ENCODE results near the gene DNM3. TPM values are rescaled to one million over a fixed set of nuclear protein-coding genes. Genes with fewer than 3 reads are reported as not detected.
"Not testable (repeated sequence)": the region's sequence is repeated elsewhere in the genome, so short reads cannot be mapped to it uniquely, and the experiment has no call there.

DNM3 gene
- total and polyA plus RNA-seq, 4 donors: 2.6 to 16.2 (median 5.1) TPM; not detected in 1

DNA sequence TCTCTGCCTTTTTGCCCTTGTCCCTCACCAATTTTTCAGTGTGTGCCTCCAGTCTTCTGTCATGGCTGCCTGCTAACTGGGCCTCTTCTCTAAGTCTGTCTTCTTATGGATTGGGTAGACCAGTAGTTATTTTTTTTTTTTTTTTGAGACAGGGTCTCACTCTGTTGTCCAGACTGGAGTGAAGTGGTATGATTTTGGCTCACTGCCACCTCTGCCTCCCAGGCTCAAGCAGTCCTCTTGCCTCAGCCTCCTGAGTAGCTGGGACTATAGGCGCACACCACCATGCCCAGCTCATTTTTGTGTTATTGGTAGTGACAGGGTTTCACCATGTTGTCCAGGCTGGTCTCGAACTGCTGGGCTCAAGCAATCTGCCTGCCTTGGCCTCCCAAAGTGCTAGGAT is 41.6 kb upstream of the DNM3 start:
- not testable (repeated sequence) for H3K4me3 ChIP-seq (ENCODE audit: low read length in 2 of 2); H3K4me1 ChIP-seq (ENCODE audit: control insufficient read depth in 1 of 2, insufficient read depth in 2 of 2, low read length in 2 of 2); DNase-seq; H3K27ac ChIP-seq (ENCODE audit: low read depth in 1 of 2, low read length in 2 of 2); H3K9me3 ChIP-seq (ENCODE audit: control insufficient read depth, low read length); ATAC-seq (ENCODE audit: low FRiP score); H3K27me3 ChIP-seq (ENCODE audit: control insufficient read depth in 1 of 2, insufficient read depth in 2 of 2, low read length in 1 of 2)
- H3K36me3 ChIP-seq (ENCODE audit: control insufficient read depth in 1 of 2, insufficient read depth in 2 of 2, low read length in 1 of 2): peaks cover 6 to 18% of the 10 kb centered on the region in 2 donors
- 96 to 100% methylated on average over 2 of the region's 2 CpGs for WGBS, 2 donors
- intact Hi-C loops (cut with DNase I): loop anchor here (2.0 to 10.0 kb wide), 3 partner anchors 183 to 645 kb away; partner anchors contain the start of gene PIGC (in 1 of the 2)

DNA sequence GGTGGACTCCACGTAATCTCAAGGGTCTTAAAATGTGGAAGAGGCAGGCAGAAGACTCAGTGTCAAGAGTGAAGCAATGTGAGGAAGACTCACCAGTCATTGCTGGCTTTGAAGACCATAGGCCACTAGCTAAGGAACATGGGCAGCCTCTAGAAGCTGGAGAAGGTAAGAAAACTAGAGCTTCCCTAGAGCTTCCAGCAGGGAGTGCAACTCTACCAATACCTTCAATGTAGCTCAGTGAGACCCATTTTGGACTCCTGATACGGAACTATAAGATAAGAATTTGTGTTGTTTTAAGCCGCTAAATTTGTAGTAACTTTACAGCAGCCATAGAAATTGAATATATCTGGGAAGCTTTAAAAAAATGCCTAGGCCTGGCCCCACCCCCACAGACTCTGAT is 41.0 kb upstream of the DNM3 start:
- DNase-seq (no peak), ATAC-seq (ENCODE audit: low FRiP score) (no peak)
- H3K27ac ChIP-seq (ENCODE audit: low read depth in 1 of 2, low read length in 2 of 2): no peak overlapping the region
- intact Hi-C loops (cut with DNase I): loop anchor here (2.0 to 10.0 kb wide), 3 partner anchors 182 to 644 kb away; partner anchors contain the start of gene PIGC (in 1 of the 2)
- peaks cover under 1% of the 10 kb centered on the region for H3K9me3 ChIP-seq (ENCODE audit: control insufficient read depth, low read length)
- WGBS, 2 donors: 77 to 81% methylated on average over 3 of the region's 3 CpGs
- H3K4me1 ChIP-seq (ENCODE audit: control insufficient read depth in 1 of 2, insufficient read depth in 2 of 2, low read length in 2 of 2): no peaks in the 10 kb centered on the region
- no peaks in the 10 kb centered on the region for H3K27me3 ChIP-seq (ENCODE audit: control insufficient read depth in 1 of 2, insufficient read depth in 2 of 2, low read length in 1 of 2)
- H3K4me3 ChIP-seq (ENCODE audit: low read length in 2 of 2): no peak overlapping the region
- peaks cover 4 to 17% of the 10 kb centered on the region in 2 donors for H3K36me3 ChIP-seq (ENCODE audit: control insufficient read depth in 1 of 2, insufficient read depth in 2 of 2, low read length in 1 of 2)

DNA sequence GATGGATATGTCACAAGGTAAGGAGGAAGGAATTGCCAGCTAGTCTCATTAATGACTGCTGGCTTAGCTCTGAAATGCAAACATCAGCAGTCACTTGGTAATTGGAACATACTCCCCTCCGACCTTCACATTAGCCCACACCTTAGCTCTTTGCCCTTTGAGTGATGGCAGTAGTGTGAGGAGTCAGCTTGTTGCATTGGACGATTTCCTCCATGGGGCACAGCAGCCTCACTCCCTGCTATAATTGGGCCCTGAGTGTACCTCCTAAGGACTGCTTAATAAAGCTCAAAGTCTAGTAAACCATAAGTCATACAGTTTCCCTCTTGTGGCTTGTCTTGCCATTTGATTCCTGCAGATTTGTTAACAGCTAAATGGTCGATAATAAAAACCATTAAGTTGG is 40.4 kb upstream of the DNM3 start:
- H3K27me3 ChIP-seq (ENCODE audit: control insufficient read depth in 1 of 2, insufficient read depth in 2 of 2, low read length in 1 of 2): no peaks in the 10 kb centered on the region
- H3K27ac ChIP-seq (ENCODE audit: low read depth in 1 of 2, low read length in 2 of 2): no peak overlapping the region
- no peak for ATAC-seq (ENCODE audit: low FRiP score)
- no peaks in the 10 kb centered on the region for H3K9me3 ChIP-seq (ENCODE audit: control insufficient read depth, low read length)
- H3K4me3 ChIP-seq (ENCODE audit: low read length in 2 of 2): no peak overlapping the region
- WGBS, 2 donors: 70 to 80% methylated on average over 3 of the region's 3 CpGs
- DNase-seq: no peak
- H3K36me3 ChIP-seq (ENCODE audit: control insufficient read depth in 1 of 2, insufficient read depth in 2 of 2, low read length in 1 of 2): peaks cover 0 to 16% of the 10 kb centered on the region in 2 donors
- H3K4me1 ChIP-seq (ENCODE audit: control insufficient read depth in 1 of 2, insufficient read depth in 2 of 2, low read length in 2 of 2): no peaks in the 10 kb centered on the region
- intact Hi-C loops (cut with DNase I): loop anchor here (2.0 to 10.0 kb wide), 3 partner anchors 182 to 644 kb away; partner anchors contain the start of gene PIGC (in 1 of the 2)

DNA sequence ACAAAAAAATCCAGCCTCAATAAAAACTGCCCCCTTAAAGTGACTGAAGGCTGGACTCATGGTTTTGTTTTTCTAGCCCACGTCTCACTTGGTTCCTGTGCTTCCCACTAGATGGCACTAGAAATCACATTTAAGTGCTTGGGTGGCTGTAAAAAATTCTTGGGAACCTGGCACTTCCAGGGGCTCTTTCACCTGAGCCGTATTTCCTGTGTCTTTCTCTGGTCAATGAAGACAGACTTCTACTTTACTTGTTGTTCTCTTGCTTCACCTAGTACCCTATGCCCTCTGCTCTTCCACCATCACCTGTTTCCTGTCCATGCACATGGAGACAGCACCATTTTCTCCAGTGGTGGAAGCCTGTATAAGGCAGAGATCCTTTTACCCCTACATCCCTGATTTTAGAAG is 39.8 kb upstream of the DNM3 start:
- Histone ChIP-seq H3K36me3 (ENCODE audit: control insufficient read depth in 1 of 2, insufficient read depth in 2 of 2, low read length in 1 of 2) (peaks cover 0 to 11% of the 10 kb centered on the region in 2 donors), H3K4me1 (ENCODE audit: control insufficient read depth in 1 of 2, insufficient read depth in 2 of 2, low read length in 2 of 2) (no peaks in the 10 kb centered on the region), H3K4me3 (ENCODE audit: low read length in 2 of 2) (no peak overlapping the region), H3K9me3 (ENCODE audit: control insufficient read depth, low read length) (no peaks in the 10 kb centered on the region), H3K27ac (ENCODE audit: low read depth in 1 of 2, low read length in 2 of 2) (no peak overlapping the region), H3K27me3 (ENCODE audit: control insufficient read depth in 1 of 2, insufficient read depth in 2 of 2, low read length in 1 of 2) (no peaks in the 10 kb centered on the region)
- intact Hi-C loops (cut with DNase I): loop anchor here (2.0 to 10.0 kb wide), 3 partner anchors 181 to 643 kb away; partner anchors contain the start of gene PIGC (in 1 of the 2)
- DNase-seq: no peak
- ATAC-seq (ENCODE audit: low FRiP score): no peak
- 0 to 1% methylated on average over 2 of the region's 2 CpGs for WGBS, 2 donors

DNA sequence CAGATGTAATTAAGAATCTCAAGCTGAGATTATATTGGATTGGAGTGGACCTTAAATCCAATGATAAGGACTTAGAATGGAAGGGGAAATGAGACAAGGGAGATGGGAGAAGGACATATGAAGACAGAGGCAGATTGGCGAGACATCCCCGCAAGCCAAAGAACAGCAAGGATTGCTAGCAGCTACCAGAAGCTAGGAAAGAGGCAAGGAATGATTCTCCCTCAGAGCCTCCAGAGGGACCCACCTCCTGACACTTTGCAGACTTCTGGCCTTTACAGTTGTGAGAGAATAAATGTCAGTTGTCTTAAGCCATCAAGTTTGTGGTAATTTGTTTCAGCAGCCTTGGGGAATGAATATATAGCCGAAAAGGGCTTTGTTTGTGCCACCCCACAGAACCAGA is 39.1 kb upstream of the DNM3 start:
- Histone ChIP-seq H3K27me3 (ENCODE audit: control insufficient read depth in 1 of 2, insufficient read depth in 2 of 2, low read length in 1 of 2) (no peaks in the 10 kb centered on the region), H3K27ac (ENCODE audit: low read depth in 1 of 2, low read length in 2 of 2) (no peak overlapping the region), H3K4me1 (ENCODE audit: control insufficient read depth in 1 of 2, insufficient read depth in 2 of 2, low read length in 2 of 2) (no peaks in the 10 kb centered on the region), H3K4me3 (ENCODE audit: low read length in 2 of 2) (no peak overlapping the region), H3K36me3 (ENCODE audit: control insufficient read depth in 1 of 2, insufficient read depth in 2 of 2, low read length in 1 of 2) (peaks cover 0 to 5% of the 10 kb centered on the region in 2 donors), H3K9me3 (ENCODE audit: control insufficient read depth, low read length) (no peaks in the 10 kb centered on the region)
- intact Hi-C loops (cut with DNase I): loop anchor here (5.0 to 10.0 kb wide), 2 partner anchors 185 to 643 kb away; partner anchors contain the start of gene PIGC (in 1 of the 2)
- 98 to 99% methylated on average over 3 of the region's 3 CpGs for WGBS, 2 donors
- DNase-seq (no peak), ATAC-seq (ENCODE audit: low FRiP score) (no peak)

DNA sequence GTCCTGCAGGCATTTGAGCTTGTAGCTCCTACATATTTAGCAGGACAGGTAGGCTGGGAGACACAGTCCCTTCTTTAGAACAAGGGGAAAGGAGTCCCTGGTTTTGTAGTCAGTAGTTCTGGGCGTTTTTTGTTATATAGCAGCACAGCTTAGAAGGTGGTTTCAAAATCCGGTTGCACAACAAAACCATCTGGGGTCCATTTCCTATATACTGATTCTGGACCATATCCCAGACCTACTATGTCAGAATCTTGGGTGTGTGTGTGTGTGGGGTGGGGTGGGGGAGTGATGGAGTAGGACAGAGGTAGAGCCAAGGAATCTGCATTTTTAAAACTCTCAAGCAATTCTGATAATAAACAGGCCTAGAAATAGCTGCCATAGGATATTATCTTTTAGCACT is 38.3 kb upstream of the DNM3 start:
- ATAC-seq (ENCODE audit: low FRiP score) (no peak), DNase-seq (no peak)
- no peak overlapping the region for H3K4me3 ChIP-seq (ENCODE audit: low read length in 2 of 2)
- no peaks in the 10 kb centered on the region for H3K4me1 ChIP-seq (ENCODE audit: control insufficient read depth in 1 of 2, insufficient read depth in 2 of 2, low read length in 2 of 2)
- intact Hi-C loops (cut with DNase I): loop anchor here (5.0 to 10.0 kb wide), 2 partner anchors 184 to 642 kb away; partner anchors contain the start of gene PIGC (in 1 of the 2)
- WGBS, 2 donors: 75 to 77% methylated on average over 2 of the region's 2 CpGs
- H3K27me3 ChIP-seq (ENCODE audit: control insufficient read depth in 1 of 2, insufficient read depth in 2 of 2, low read length in 1 of 2): no peaks in the 10 kb centered on the region
- H3K36me3 ChIP-seq (ENCODE audit: control insufficient read depth in 1 of 2, insufficient read depth in 2 of 2, low read length in 1 of 2): peaks cover 0 to 2% of the 10 kb centered on the region in 2 donors
- no peak overlapping the region for H3K27ac ChIP-seq (ENCODE audit: low read depth in 1 of 2, low read length in 2 of 2)
- H3K9me3 ChIP-seq (ENCODE audit: control insufficient read depth, low read length): no peaks in the 10 kb centered on the region

DNA sequence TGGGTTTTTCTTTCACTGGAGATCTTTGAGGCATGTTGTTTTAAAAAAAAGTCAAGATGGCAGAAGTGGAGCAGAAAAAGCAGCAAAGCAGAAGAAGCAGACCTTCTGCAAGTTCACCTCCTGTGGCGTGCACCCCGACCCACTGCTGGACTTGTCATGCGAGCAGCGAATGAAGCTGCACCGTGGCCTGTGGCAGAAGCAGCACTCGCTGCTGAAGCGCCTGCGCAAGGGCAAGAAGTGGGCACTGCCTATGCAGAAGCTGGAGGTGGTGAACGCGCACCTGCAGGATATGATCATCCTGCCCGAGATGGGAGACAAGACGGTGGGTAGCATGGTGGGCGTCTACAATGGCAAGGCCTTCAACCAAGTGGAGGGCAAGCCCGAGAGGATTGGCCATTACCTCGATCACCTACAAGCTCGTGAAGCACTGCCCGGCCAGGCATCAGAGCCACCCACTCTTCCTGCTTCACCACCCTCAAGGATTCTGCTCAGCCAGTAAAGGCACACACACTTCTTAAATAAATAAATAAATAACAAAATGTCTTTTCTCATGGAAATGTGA is 37.8 kb upstream of the DNM3 start:
- Histone ChIP-seq H3K9me3 (ENCODE audit: control insufficient read depth, low read length) (no peaks in the 10 kb centered on the region), H3K4me3 (ENCODE audit: low read length in 2 of 2) (no peak overlapping the region), H3K27me3 (ENCODE audit: control insufficient read depth in 1 of 2, insufficient read depth in 2 of 2, low read length in 1 of 2) (no peaks in the 10 kb centered on the region), H3K36me3 (ENCODE audit: control insufficient read depth in 1 of 2, insufficient read depth in 2 of 2, low read length in 1 of 2) (no peaks in the 10 kb centered on the region), H3K27ac (ENCODE audit: low read depth in 1 of 2, low read length in 2 of 2) (no peak overlapping the region), H3K4me1 (ENCODE audit: control insufficient read depth in 1 of 2, insufficient read depth in 2 of 2, low read length in 2 of 2) (no peaks in the 10 kb centered on the region)
- DNase-seq (no peak), ATAC-seq (ENCODE audit: low FRiP score) (no peak)
- WGBS, 2 donors: 94 to 97% methylated on average over 17 of the region's 17 CpGs
- intact Hi-C loops (cut with DNase I): loop anchor here (1.0 to 10.0 kb wide), 3 partner anchors 9 to 641 kb away; partner anchors contain the start of gene PIGC (in 1 of the 2)

DNA sequence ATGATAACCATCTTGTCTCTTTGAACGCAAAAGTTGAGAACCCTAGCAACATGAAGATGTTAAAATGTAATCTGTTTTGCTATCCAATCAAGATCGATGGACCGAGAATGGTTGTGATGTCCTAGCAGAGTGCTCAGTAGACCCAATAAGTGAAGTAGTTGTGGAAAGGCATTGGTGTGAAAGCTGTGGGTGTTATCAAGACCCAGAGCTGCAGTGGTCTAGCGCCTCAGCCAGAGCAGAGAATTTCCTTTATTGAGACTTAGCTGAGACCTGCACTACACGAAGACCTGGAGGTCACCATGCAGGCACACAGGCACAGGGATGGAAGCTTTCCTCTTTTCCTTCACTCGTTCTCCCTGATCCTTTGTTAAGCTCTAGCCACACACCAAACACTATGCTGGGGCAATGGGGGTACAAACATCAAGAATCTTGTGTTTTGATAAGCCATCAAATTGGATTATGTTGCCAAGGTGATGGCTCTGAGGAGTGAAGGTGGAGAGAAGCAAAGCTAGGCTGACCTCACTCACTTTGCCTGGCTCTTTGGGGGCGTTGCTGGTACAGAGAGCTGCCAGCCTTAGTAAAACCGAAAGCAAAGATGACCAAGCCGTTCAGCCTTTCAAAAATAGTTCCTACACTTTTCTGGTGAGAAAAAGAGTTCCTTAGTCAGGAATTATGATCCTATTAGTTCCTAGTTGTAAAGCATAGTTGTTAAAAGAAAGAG is 35.7 kb upstream of the DNM3 start:
- 61 to 65% methylated on average over 9 of the region's 9 CpGs for WGBS, 2 donors
- DNase-seq: no peak
- intact Hi-C loops (cut with DNase I): loop anchor here in 1 of 2 donors (2.0 to 10.0 kb wide), 2 partner anchors 35 to 639 kb away; partner anchors contain the start of genes DNM3 and PIGC
- H3K27ac ChIP-seq (ENCODE audit: low read depth in 1 of 2, low read length in 2 of 2): no peak overlapping the region
- no peaks in the 10 kb centered on the region for H3K36me3 ChIP-seq (ENCODE audit: control insufficient read depth in 1 of 2, insufficient read depth in 2 of 2, low read length in 1 of 2)
- H3K4me1 ChIP-seq (ENCODE audit: control insufficient read depth in 1 of 2, insufficient read depth in 2 of 2, low read length in 2 of 2): no peaks in the 10 kb centered on the region
- ATAC-seq (ENCODE audit: low FRiP score): no peak
- no peaks in the 10 kb centered on the region for H3K27me3 ChIP-seq (ENCODE audit: control insufficient read depth in 1 of 2, insufficient read depth in 2 of 2, low read length in 1 of 2)
- no peaks in the 10 kb centered on the region for H3K9me3 ChIP-seq (ENCODE audit: control insufficient read depth, low read length)
- H3K4me3 ChIP-seq (ENCODE audit: low read length in 2 of 2): peak overlapping the region; percentile 4 to 24
